H9 (cell line): ENCODE measurements around the gene C5AR1. TPM values are rescaled to one million over a fixed set of nuclear protein-coding genes. Genes with fewer than 3 reads are reported as not detected.
"Not testable (repeated sequence)": the region's sequence is repeated elsewhere in the genome, so short reads cannot be mapped to it uniquely, and the experiment has no call there.

Experiments
- DNase-seq: peaks from one replicate; pipeline ENCODE4 v3.0.0-alpha.2; 2017
- H2AFZ ChIP-seq: one replicate; pipeline ENCODE4 v1.6.1; 2013; ENCODE audit warnings: mild to moderate bottlenecking, low read length, control low read depth, moderate library complexity
- H2AK5ac ChIP-seq: 2 replicates; pipeline ENCODE4 v1.6.1; 2013; ENCODE audit warnings: low read length, control low read depth, mixed read lengths; ENCODE audit not compliant: insufficient read length
- H2BK120ac ChIP-seq: one replicate; pipeline ENCODE4 v1.6.1; 2013; ENCODE audit warnings: low read depth, mild to moderate bottlenecking, low read length, control low read depth, inconsistent platforms; ENCODE audit not compliant: poor library complexity, severe bottlenecking
- H2BK12ac ChIP-seq: 2 replicates; pipeline ENCODE4 v1.6.1; 2013; ENCODE audit warnings: low read length, control low read depth, mixed read lengths, low read depth; ENCODE audit not compliant: insufficient read length
- H2BK15ac ChIP-seq: 2 replicates; pipeline ENCODE4 v1.6.1; 2013; ENCODE audit warnings: low read depth, low read length, control low read depth
- H2BK20ac ChIP-seq: one replicate; pipeline ENCODE4 v1.6.1; 2013; ENCODE audit warnings: low read depth, mild to moderate bottlenecking, low read length, control low read depth, inconsistent platforms; ENCODE audit not compliant: poor library complexity, severe bottlenecking
- H2BK5ac ChIP-seq: 2 replicates; pipeline ENCODE4 v1.6.1; 2013; ENCODE audit warnings: low read length, control low read depth, mixed read lengths; ENCODE audit not compliant: insufficient read length
- H3K14ac ChIP-seq: 2 replicates; pipeline ENCODE4 v1.6.1; 2013; ENCODE audit warnings: low read length, control low read depth; ENCODE audit not compliant: insufficient read depth
- H3K18ac ChIP-seq: 2 replicates; pipeline ENCODE4 v1.6.1; 2013; ENCODE audit warnings: low read depth, mild to moderate bottlenecking, mixed read lengths, low read length, control low read depth; ENCODE audit not compliant: insufficient read length
- H3K23ac ChIP-seq: 2 replicates; pipeline ENCODE4 v1.6.1; 2013; ENCODE audit warnings: low read length, control low read depth, mixed read lengths, low read depth; ENCODE audit not compliant: insufficient read length
- H3K23me2 ChIP-seq: 2 replicates; pipeline ENCODE4 v1.6.1; 2013; ENCODE audit warnings: low read depth, mild to moderate bottlenecking, mixed read lengths, low read length, control low read depth; ENCODE audit not compliant: insufficient read length, poor library complexity, severe bottlenecking
- H3K27ac ChIP-seq: 2 replicates; pipeline ENCODE4 v1.5.1; 2013; ENCODE audit warnings: low read length, control low read depth, mixed read lengths, low read depth; ENCODE audit not compliant: insufficient read length
- H3K27me3 ChIP-seq: 2 replicates; pipeline ENCODE4 v1.6.1; 2013; ENCODE audit warnings: low read length, control low read depth, inconsistent platforms; ENCODE audit not compliant: insufficient read depth
- H3K4ac ChIP-seq: 2 replicates; pipeline ENCODE4 v1.6.1; 2013; ENCODE audit warnings: low read depth, mild to moderate bottlenecking, control low read depth, inconsistent platforms, low read length, moderate library complexity
- H3K4me1 ChIP-seq: 2 replicates; pipeline ENCODE4 v1.6.1; 2013; ENCODE audit warnings: low read length, control low read depth, inconsistent platforms; ENCODE audit not compliant: insufficient read depth
- H3K4me2 ChIP-seq: 2 replicates; pipeline ENCODE4 v1.6.1; 2013; ENCODE audit warnings: low read length, control low read depth, mixed read lengths; ENCODE audit not compliant: insufficient read length, insufficient read depth
- H3K56ac ChIP-seq: 2 replicates; pipeline ENCODE4 v1.6.1; 2013; ENCODE audit warnings: low read depth, mild to moderate bottlenecking, mixed read lengths, low read length, control low read depth; ENCODE audit not compliant: insufficient read length
- H3K79me1 ChIP-seq: 2 replicates; pipeline ENCODE4 v1.6.1; 2013; ENCODE audit warnings: low read depth, mild to moderate bottlenecking, moderate library complexity, low read length, control low read depth, inconsistent platforms; ENCODE audit not compliant: insufficient read depth, poor library complexity, severe bottlenecking
- H3K79me2 ChIP-seq: 2 replicates; pipeline ENCODE4 v1.6.1; 2013; ENCODE audit warnings: low read length, control low read depth, inconsistent platforms; ENCODE audit not compliant: insufficient read depth
- H3K9ac ChIP-seq: 2 replicates; pipeline ENCODE4 v1.6.1; 2013; ENCODE audit warnings: low read length, control low read depth, mixed read lengths; ENCODE audit not compliant: insufficient read length; ENCODE audit errors: extremely low read depth
- H3K9me3 ChIP-seq: one replicate; pipeline ENCODE4 v1.6.1; 2013; ENCODE audit warnings: low read depth, low read length, inconsistent platforms; ENCODE audit not compliant: control insufficient read depth
- H3T11ph ChIP-seq: one replicate; pipeline ENCODE4 v1.6.1; 2013; ENCODE audit warnings: mild to moderate bottlenecking, low read length, control low read depth, inconsistent platforms
- H4K20me1 ChIP-seq: one replicate; pipeline ENCODE4 v1.6.1; 2013; ENCODE audit not compliant: control insufficient read depth, insufficient read length, insufficient read depth
- H4K5ac ChIP-seq: 2 replicates; pipeline ENCODE4 v1.6.1; 2013; ENCODE audit warnings: low read depth, mild to moderate bottlenecking, mixed read lengths, low read length, control low read depth; ENCODE audit not compliant: insufficient read length
- H4K8ac ChIP-seq: replicated peaks from 2 replicates; pipeline ENCODE4 v1.6.1; 2013; ENCODE audit warnings: low read length, control low read depth, mixed read lengths, low read depth; ENCODE audit not compliant: insufficient read length
- H4K91ac ChIP-seq: 2 replicates; pipeline ENCODE4 v1.6.1; 2013; ENCODE audit warnings: low read depth, mild to moderate bottlenecking, moderate library complexity, mixed read lengths, low read length, control low read depth; ENCODE audit not compliant: insufficient read length
- H3K27ac Mint-ChIP-seq, 3 experiments: 2 replicates in 2 of 3; 3 replicates in 1 of 3; pipeline ENCODE4 v1.8.0; 2020 to 2021; ENCODE audit warnings: mixed read lengths in 3 of 3, mild to moderate bottlenecking in 1 of 3, moderate library complexity in 1 of 3
- H3K27me3 Mint-ChIP-seq: 2 replicates; pipeline ENCODE4 v1.8.0; 2021; ENCODE audit warnings: low read depth, mild to moderate bottlenecking, moderate library complexity, mixed read lengths
- H3K36me3 Mint-ChIP-seq, 3 experiments: 2 replicates in 2 of 3; 3 replicates in 1 of 3; pipeline ENCODE4 v1.8.0; 2020 to 2021; ENCODE audit warnings: low read depth in 3 of 3, mixed read lengths in 3 of 3; ENCODE audit not compliant: insufficient read depth in 1 of 3
- H3K4me1 Mint-ChIP-seq, 2 experiments: 2 replicates each; pipeline ENCODE4 v1.8.0; 2020; ENCODE audit warnings: mixed read lengths in 2 of 2
- H3K4me3 Mint-ChIP-seq, 2 experiments: 2 replicates in 1 of 2; 3 replicates in 1 of 2; pipeline ENCODE4 v1.8.0; 2020 to 2021; ENCODE audit warnings: mild to moderate bottlenecking in 2 of 2, mixed read lengths in 2 of 2, moderate library complexity in 1 of 2
- H3K9me3 Mint-ChIP-seq, 2 experiments: 2 replicates in 1 of 2; 3 replicates in 1 of 2; pipeline ENCODE4 v1.8.0; 2020; ENCODE audit warnings: mild to moderate bottlenecking in 2 of 2, mixed read lengths in 2 of 2, moderate library complexity in 1 of 2
- WGBS: extraction: QIAGEN DNeasy Blood & Tissue Kit; methylation state at CpG from one replicate; pipeline ENCODE4 v1.1.7; 2013; ENCODE audit warnings: missing lambda C conversion rate, low lambda C conversion rate, mixed read lengths; ENCODE audit not compliant: insufficient read length; ENCODE audit errors: extremely low coverage; 5-methylcytosine and 5-hydroxymethylcytosine counted together
- total RNA-seq: library from RNA; stranded (reverse); gene quantifications from 2 replicates; pipeline ENCODE4 v1.2.1, GENCODE V29; 2021
- TF ChIP-seq, protein P1 (sequence below): fragments of 200-600 bp; sonication (generic); conservative IDR thresholded peaks from 3 replicates; pipeline ENCODE4 v1.8.0; 2021; ENCODE audit warnings: antibody characterized with exemption, mild to moderate bottlenecking

Gene C5AR1
- total RNA-seq, 1 experiment from 2014 or later: 1.8 TPM

DNA sequence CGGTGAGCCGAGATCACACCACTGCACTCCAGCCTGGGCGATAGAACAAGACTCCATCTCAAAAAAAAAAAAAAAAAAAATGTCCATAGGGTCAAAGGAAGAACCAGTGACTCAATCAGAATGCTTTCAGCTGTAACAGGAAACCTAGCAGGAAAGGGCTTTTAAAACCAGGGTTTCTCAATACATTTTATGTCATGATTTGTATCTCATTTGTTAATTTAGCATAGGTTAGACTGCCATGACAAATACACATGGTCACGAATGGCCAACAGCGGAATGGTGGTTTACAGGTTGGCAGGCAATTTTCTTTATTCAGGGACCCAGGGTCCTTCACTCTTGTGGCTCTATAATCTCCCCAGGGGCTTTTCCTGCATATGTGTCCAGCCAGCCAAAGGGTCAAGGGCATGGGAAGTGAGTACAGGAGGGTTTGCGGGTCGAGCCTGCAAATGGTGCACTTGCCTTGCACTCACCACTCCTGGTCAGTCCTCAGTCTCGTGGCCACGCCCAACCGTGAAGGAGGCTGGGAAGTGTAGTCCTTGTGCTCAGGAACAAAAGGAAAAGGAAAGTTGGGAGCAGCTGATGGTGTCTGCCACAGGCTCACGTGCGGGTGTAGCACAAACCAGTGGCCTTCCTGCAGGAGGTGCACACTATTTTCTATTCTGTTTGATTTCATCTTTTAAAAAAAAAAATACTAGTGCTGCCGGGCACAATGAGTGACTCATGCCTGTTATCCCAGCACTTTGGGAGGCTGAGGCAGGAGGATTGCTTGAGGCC, 54.3 kb downstream of the C5AR1 start:
- peak; percentile 53 for DNase-seq
- H4K8ac ChIP-seq: no peak overlapping the region
- H3K4me2 ChIP-seq: no peak overlapping the region
- no peak overlapping the region for H4K91ac ChIP-seq
- no peak overlapping the region for H3K9ac ChIP-seq
- peaks cover 56 to 84% (median 72%) of the 10 kb centered on the region in 3 experiments for H3K36me3 Mint-ChIP-seq
- TF ChIP-seq, protein P1, sequence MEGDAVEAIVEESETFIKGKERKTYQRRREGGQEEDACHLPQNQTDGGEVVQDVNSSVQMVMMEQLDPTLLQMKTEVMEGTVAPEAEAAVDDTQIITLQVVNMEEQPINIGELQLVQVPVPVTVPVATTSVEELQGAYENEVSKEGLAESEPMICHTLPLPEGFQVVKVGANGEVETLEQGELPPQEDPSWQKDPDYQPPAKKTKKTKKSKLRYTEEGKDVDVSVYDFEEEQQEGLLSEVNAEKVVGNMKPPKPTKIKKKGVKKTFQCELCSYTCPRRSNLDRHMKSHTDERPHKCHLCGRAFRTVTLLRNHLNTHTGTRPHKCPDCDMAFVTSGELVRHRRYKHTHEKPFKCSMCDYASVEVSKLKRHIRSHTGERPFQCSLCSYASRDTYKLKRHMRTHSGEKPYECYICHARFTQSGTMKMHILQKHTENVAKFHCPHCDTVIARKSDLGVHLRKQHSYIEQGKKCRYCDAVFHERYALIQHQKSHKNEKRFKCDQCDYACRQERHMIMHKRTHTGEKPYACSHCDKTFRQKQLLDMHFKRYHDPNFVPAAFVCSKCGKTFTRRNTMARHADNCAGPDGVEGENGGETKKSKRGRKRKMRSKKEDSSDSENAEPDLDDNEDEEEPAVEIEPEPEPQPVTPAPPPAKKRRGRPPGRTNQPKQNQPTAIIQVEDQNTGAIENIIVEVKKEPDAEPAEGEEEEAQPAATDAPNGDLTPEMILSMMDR: no peak
- no peak overlapping the region for H3K27ac ChIP-seq
- no peaks in the 10 kb centered on the region for H3K27me3 Mint-ChIP-seq
- no peaks in the 10 kb centered on the region for H3K9me3 ChIP-seq
- WGBS: no CpG with 5 or more reads among the region's 13 CpGs
- H2AFZ ChIP-seq: no peak overlapping the region
- H3K56ac ChIP-seq: no peak overlapping the region
- H3K27ac Mint-ChIP-seq: no peak overlapping the region; a peak in 1 of 7 replicates
- H3K23me2 ChIP-seq: no peaks in the 10 kb centered on the region
- no peaks in the 10 kb centered on the region for H3K79me2 ChIP-seq
- no peaks in the 10 kb centered on the region for H3K4me1 ChIP-seq
- no peak overlapping the region for H2BK120ac ChIP-seq
- H2AK5ac ChIP-seq: no peak overlapping the region
- H3K18ac ChIP-seq: no peak overlapping the region
- H4K5ac ChIP-seq: no peak overlapping the region
- H2BK15ac ChIP-seq: no peak overlapping the region
- H3K4ac ChIP-seq: no peak overlapping the region
- H3K23ac ChIP-seq: no peak overlapping the region
- no peaks in the 10 kb centered on the region for H3K27me3 ChIP-seq
- H2BK12ac ChIP-seq: no peak overlapping the region
- H3K79me1 ChIP-seq: no peaks in the 10 kb centered on the region
- H3K9me3 Mint-ChIP-seq: no peaks in the 10 kb centered on the region
- no peaks in the 10 kb centered on the region for H4K20me1 ChIP-seq
- no peak overlapping the region for H3K4me3 Mint-ChIP-seq
- H2BK5ac ChIP-seq: no peak overlapping the region
- no peak overlapping the region for H2BK20ac ChIP-seq
- H3K14ac ChIP-seq: no peak overlapping the region
- no peak overlapping the region for H3T11ph ChIP-seq
- no peaks in the 10 kb centered on the region for H3K4me1 Mint-ChIP-seq

DNA sequence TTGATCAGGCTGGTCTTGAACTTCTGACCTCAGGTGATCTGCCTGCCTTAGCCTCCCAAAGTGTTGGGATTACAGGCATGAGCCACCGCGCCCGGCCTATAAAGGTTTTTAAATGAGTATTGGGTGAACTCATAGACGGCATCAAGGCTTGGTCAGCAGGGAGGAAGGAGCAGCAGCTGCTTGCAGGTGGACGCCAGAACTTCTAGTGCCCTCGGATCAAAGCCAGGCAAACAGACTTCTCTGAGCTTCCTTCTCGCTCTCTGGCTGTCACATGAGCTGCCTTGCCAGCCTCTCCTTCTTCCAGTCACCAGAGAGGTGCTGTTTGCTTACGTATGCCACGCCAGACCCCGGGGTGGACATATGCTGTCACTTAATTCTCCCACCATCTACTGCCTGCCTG, 55.8 kb downstream of the C5AR1 start:
- not testable (repeated sequence) for DNase-seq, H3K27me3 Mint-ChIP-seq, H2AFZ ChIP-seq, H4K91ac ChIP-seq, H3K27ac ChIP-seq, H4K20me1 ChIP-seq, H2BK120ac ChIP-seq, H3K18ac ChIP-seq, H2BK5ac ChIP-seq, H3K27me3 ChIP-seq, H3K23ac ChIP-seq, H3K4me1 Mint-ChIP-seq, H3K23me2 ChIP-seq, H3K4me1 ChIP-seq, H3K9me3 ChIP-seq, H2AK5ac ChIP-seq, H3K56ac ChIP-seq, H3K9ac ChIP-seq, H3K4me3 Mint-ChIP-seq, H2BK15ac ChIP-seq, H3K79me1 ChIP-seq, H3K27ac Mint-ChIP-seq, H3K79me2 ChIP-seq, H3K4ac ChIP-seq, H2BK20ac ChIP-seq, H3K14ac ChIP-seq, H3K4me2 ChIP-seq, H4K8ac ChIP-seq, H3T11ph ChIP-seq, H4K5ac ChIP-seq, H3K9me3 Mint-ChIP-seq, H2BK12ac ChIP-seq
- no CpG with 5 or more reads among the region's 10 CpGs for WGBS
- H3K36me3 Mint-ChIP-seq: peaks cover 59 to 85% (median 71%) of the 10 kb centered on the region in 3 experiments; a peak in 6 of 7 replicates
